DND-41 (cell line): ENCODE data around the gene SIDT1.

Source experiments
- ATAC-seq: fragments of 200-7000 bp; cut with Tn5 transposase; 3 replicates; pipeline ENCODE4 v1.9.1; 2021; ENCODE audit warnings: low read depth; ENCODE audit not compliant: insufficient read depth
- DNase-seq: peaks from one replicate; pipeline ENCODE4 v3.0.0-alpha.2; 2020
- H2AFZ ChIP-seq: 2 replicates; pipeline ENCODE4 v1.6.0; 2012; ENCODE audit warnings: low read depth, low read length
- H3K27ac ChIP-seq: 2 replicates; pipeline ENCODE4 v1.5.1; 2012; ENCODE audit warnings: low read length, inconsistent platforms
- H3K27me3 ChIP-seq: fragments of 200-600 bp; sonication (generic); 2 replicates; pipeline ENCODE4 v1.6.0; 2012; ENCODE audit warnings: low read length, mild to moderate bottlenecking, inconsistent platforms; ENCODE audit not compliant: insufficient read depth, poor library complexity
- H3K36me3 ChIP-seq: 2 replicates; pipeline ENCODE4 v1.5.1; 2012; ENCODE audit warnings: low read length, inconsistent platforms; ENCODE audit not compliant: insufficient read depth
- H3K4me1 ChIP-seq: 2 replicates; pipeline ENCODE4 v1.5.1; 2012; ENCODE audit warnings: mild to moderate bottlenecking, low read length; ENCODE audit not compliant: insufficient read depth
- H3K4me2 ChIP-seq: 2 replicates; pipeline ENCODE4 v1.6.0; 2012; ENCODE audit warnings: mild to moderate bottlenecking, moderate library complexity, low read length, inconsistent platforms; ENCODE audit not compliant: insufficient read depth
- H3K4me3 ChIP-seq, 2 experiments: fragments of 200-600 bp in 1 of 2; shearing (Covaris generic) in 1 of 2; 2 replicates each; pipeline ENCODE4 v1.5.1; 2012 to 2016; ENCODE audit warnings: inconsistent platforms in 2 of 2, low read length in 2 of 2, mild to moderate bottlenecking in 2 of 2, low read depth in 1 of 2, moderate library complexity in 1 of 2
- H3K79me2 ChIP-seq: 2 replicates; pipeline ENCODE4 v1.6.0; 2012; ENCODE audit warnings: low read length, inconsistent platforms; ENCODE audit not compliant: insufficient read depth
- H3K9ac ChIP-seq: 2 replicates; pipeline ENCODE4 v1.6.0; 2012; ENCODE audit warnings: low read depth, mild to moderate bottlenecking, inconsistent platforms, low read length, moderate library complexity
- H3K9me3 ChIP-seq: 2 replicates; pipeline ENCODE4 v1.5.1; 2012; ENCODE audit warnings: low read length, moderate library complexity, mild to moderate bottlenecking, inconsistent platforms; ENCODE audit not compliant: insufficient read depth, severe bottlenecking
- H4K20me1 ChIP-seq: 2 replicates; pipeline ENCODE4 v1.6.0; 2012; ENCODE audit warnings: low read length; ENCODE audit not compliant: insufficient read depth
- EZH2 ChIP-seq: IDR thresholded peaks from 3 replicates; pipeline ENCODE4 v1.6.1; 2012; ENCODE audit warnings: borderline replicate concordance, low read depth, mild to moderate bottlenecking, moderate library complexity, low read length, inconsistent platforms; ENCODE audit not compliant: severe bottlenecking
- TF ChIP-seq, protein P1 (sequence below): IDR thresholded peaks from 2 replicates; pipeline ENCODE4 v1.5.1; 2012; ENCODE audit warnings: borderline replicate concordance, low read length, moderate library complexity, mild to moderate bottlenecking; ENCODE audit not compliant: poor library complexity, severe bottlenecking; ENCODE audit errors: extremely low read depth

The SIDT1 gene

DNA sequence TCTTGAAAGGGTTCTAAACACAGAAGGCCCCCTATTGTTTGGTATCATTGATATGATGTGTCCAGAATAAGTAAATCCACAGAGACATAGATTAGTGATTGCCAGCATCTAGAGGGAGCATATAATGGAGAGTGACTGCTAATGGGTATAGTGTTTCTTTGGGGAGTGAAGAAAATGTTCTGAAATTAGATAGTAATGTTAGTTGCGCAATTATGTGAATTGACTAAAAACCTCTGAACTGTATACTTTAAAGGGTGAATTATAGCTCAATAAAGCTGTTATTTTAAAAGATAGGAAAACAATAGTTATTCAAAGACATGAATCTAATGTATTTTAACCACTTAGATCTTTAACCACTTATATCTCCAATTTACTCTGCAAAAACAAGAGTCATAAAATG, 23.4 kb upstream of the SIDT1 start:
- ATAC-seq, result no peak

GRCh38 chr3:113514265-113514769, 18.0 kb upstream of the SIDT1 start:
- Histone ChIP-seq H3K4me1 (peaks cover 29% of the 10 kb centered on the region), H3K79me2 (peaks cover 30% of the 10 kb centered on the region), H3K4me3 (peak overlapping the region; percentile 54 to 89), H3K9me3 (no peaks in the 10 kb centered on the region), H4K20me1 (no peaks in the 10 kb centered on the region), H3K36me3 (no peaks in the 10 kb centered on the region; the same call in 1 of the 2 replicates), H3K27me3 (peaks cover 4% of the 10 kb centered on the region), H2AFZ (peak overlapping the region; percentile 91), H3K4me2 (peak overlapping the region; percentile 85), H3K9ac (peak overlapping the region; percentile 72), H3K27ac (peak overlapping the region; percentile 73)
- ATAC-seq (peak; percentile 5; the same call in 2 of the 3 replicates), DNase-seq (no peak)
- TF ChIP-seq, protein P1, sequence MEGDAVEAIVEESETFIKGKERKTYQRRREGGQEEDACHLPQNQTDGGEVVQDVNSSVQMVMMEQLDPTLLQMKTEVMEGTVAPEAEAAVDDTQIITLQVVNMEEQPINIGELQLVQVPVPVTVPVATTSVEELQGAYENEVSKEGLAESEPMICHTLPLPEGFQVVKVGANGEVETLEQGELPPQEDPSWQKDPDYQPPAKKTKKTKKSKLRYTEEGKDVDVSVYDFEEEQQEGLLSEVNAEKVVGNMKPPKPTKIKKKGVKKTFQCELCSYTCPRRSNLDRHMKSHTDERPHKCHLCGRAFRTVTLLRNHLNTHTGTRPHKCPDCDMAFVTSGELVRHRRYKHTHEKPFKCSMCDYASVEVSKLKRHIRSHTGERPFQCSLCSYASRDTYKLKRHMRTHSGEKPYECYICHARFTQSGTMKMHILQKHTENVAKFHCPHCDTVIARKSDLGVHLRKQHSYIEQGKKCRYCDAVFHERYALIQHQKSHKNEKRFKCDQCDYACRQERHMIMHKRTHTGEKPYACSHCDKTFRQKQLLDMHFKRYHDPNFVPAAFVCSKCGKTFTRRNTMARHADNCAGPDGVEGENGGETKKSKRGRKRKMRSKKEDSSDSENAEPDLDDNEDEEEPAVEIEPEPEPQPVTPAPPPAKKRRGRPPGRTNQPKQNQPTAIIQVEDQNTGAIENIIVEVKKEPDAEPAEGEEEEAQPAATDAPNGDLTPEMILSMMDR, result no peak
- no peak for TF ChIP-seq EZH2

More for the DNA sequence above, 23.4 kb upstream of the SIDT1 start:
- Histone ChIP-seq H3K4me1 (peaks cover 12% of the 10 kb centered on the region), H3K9me3 (no peaks in the 10 kb centered on the region), H4K20me1 (no peaks in the 10 kb centered on the region), H3K4me2 (no peak overlapping the region), H3K27ac (no peak overlapping the region), H3K27me3 (no peaks in the 10 kb centered on the region), H3K9ac (no peak overlapping the region), H3K36me3 (peaks cover 14% of the 10 kb centered on the region; the same call in 1 of the 2 replicates), H3K79me2 (peaks cover 29% of the 10 kb centered on the region), H2AFZ (no peak overlapping the region), H3K4me3 (no peak overlapping the region)
- no peak for DNase-seq
- TF ChIP-seq, protein P1, result no peak
- TF ChIP-seq EZH2, result no peak

GRCh38 chr3:113516115-113516505, 16.2 kb upstream of the SIDT1 start:
- Histone ChIP-seq H3K4me1 (peaks cover 29% of the 10 kb centered on the region), H3K4me2 (peak overlapping the region; percentile 85; the same call in 1 of the 2 replicates), H3K27me3 (peaks cover 10% of the 10 kb centered on the region), H3K27ac (no peak overlapping the region), H3K9ac (no peak overlapping the region), H2AFZ (peak overlapping the region; percentile 91), H3K4me3 (no peak overlapping the region), H3K9me3 (no peaks in the 10 kb centered on the region), H3K79me2 (peaks cover 26% of the 10 kb centered on the region), H4K20me1 (no peaks in the 10 kb centered on the region), H3K36me3 (no peaks in the 10 kb centered on the region; the same call in 1 of the 2 replicates)
- no peak for TF ChIP-seq EZH2
- TF ChIP-seq, protein P1, result no peak
- no peak for ATAC-seq
- DNase-seq, result no peak
